ENCODE data around the gene BRINP3. TPM values are rescaled to one million over a fixed set of nuclear protein-coding genes. Genes with fewer than 3 reads are reported as not detected.

BRINP3 gene
- total RNA-seq, 1 experiment from 2014 or later, result not detected

GRCh38 chr1:190262538-190262937 is 215.1 kb downstream of the BRINP3 start:
- Histone ChIP-seq H3K27ac (ENCODE audit: low read depth, low read length, poor library complexity, severe bottlenecking) (no peak overlapping the region), H3K4me1 (ENCODE audit: insufficient read depth, low read length, poor library complexity, severe bottlenecking) (no peaks in the 10 kb centered on the region), H3K4me3 (ENCODE audit: low read depth, low read length, poor library complexity, severe bottlenecking) (no peak overlapping the region), H3K9me3 (ENCODE audit: low read depth, low read length, poor library complexity, severe bottlenecking) (no peaks in the 10 kb centered on the region), H3K36me3 (ENCODE audit: insufficient read depth, low read length, poor library complexity, severe bottlenecking) (no peaks in the 10 kb centered on the region), H3K27me3 (replicated peaks; ENCODE audit: insufficient read depth, low read depth, low read length, poor library complexity) (no peaks in the 10 kb centered on the region)
- ChIA-PET CTCF (no interaction called here), POLR2A (ENCODE audit: low non-redundant PET) (no interaction called here)
- DNase-seq (ENCODE audit: low spot score), result no peak
- no peak for TF ChIP-seq EZH2 (IDR thresholded peaks at IDR 0.05; ENCODE audit: borderline replicate concordance, low read depth, low read length, poor library complexity, severe bottlenecking)
- TF ChIP-seq, protein P1, sequence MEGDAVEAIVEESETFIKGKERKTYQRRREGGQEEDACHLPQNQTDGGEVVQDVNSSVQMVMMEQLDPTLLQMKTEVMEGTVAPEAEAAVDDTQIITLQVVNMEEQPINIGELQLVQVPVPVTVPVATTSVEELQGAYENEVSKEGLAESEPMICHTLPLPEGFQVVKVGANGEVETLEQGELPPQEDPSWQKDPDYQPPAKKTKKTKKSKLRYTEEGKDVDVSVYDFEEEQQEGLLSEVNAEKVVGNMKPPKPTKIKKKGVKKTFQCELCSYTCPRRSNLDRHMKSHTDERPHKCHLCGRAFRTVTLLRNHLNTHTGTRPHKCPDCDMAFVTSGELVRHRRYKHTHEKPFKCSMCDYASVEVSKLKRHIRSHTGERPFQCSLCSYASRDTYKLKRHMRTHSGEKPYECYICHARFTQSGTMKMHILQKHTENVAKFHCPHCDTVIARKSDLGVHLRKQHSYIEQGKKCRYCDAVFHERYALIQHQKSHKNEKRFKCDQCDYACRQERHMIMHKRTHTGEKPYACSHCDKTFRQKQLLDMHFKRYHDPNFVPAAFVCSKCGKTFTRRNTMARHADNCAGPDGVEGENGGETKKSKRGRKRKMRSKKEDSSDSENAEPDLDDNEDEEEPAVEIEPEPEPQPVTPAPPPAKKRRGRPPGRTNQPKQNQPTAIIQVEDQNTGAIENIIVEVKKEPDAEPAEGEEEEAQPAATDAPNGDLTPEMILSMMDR (conservative IDR thresholded peaks at IDR 0.05; ENCODE audit: low read depth, low read length), result no peak
- no TSS peak for BruUV-seq (replicated peaks)
- intact Hi-C loops (cut with micrococcal nuclease; ENCODE audit: unreplicated experiment), result no loop called here

DNA sequence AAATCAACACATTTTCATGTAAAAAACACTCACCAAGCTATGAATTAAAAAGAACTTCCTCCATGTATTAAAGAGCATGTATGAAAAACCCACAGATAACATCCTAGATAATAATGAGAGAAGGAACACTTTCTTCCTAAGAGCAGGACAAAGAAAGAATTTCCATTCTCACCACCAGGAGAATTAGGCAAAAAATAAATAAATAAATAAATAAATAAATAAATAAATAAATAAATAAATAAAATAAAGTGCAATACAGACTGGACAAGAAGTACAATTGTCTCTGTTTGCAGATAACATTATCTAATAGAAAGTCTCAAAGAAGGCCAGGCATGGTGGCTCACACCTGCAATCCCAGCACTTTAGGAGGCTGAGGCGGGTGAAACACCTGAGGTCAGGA is 218.2 kb downstream of the BRINP3 start:
- Histone ChIP-seq H3K9me3 (ENCODE audit: low read depth, low read length, poor library complexity, severe bottlenecking) (no peaks in the 10 kb centered on the region), H3K27ac (ENCODE audit: low read depth, low read length, poor library complexity, severe bottlenecking) (no peak overlapping the region), H3K27me3 (replicated peaks; ENCODE audit: insufficient read depth, low read depth, low read length, poor library complexity) (no peaks in the 10 kb centered on the region), H3K36me3 (ENCODE audit: insufficient read depth, low read length, poor library complexity, severe bottlenecking) (no peaks in the 10 kb centered on the region), H3K4me1 (ENCODE audit: insufficient read depth, low read length, poor library complexity, severe bottlenecking) (no peaks in the 10 kb centered on the region), H3K4me3 (ENCODE audit: low read depth, low read length, poor library complexity, severe bottlenecking) (no peak overlapping the region)
- ChIA-PET POLR2A (ENCODE audit: low non-redundant PET) (no interaction called here), CTCF (no interaction called here)
- TF ChIP-seq, protein P1 (conservative IDR thresholded peaks at IDR 0.05; ENCODE audit: low read depth, low read length), result no peak
- no peak for TF ChIP-seq EZH2 (IDR thresholded peaks at IDR 0.05; ENCODE audit: borderline replicate concordance, low read depth, low read length, poor library complexity, severe bottlenecking)
- DNase-seq (ENCODE audit: low spot score), result no peak
- intact Hi-C loops (cut with micrococcal nuclease; ENCODE audit: unreplicated experiment), result no loop called here
- no TSS peak for BruUV-seq (replicated peaks)

GRCh38 chr1:190258003-190258402 is 219.7 kb downstream of the BRINP3 start:
- CTCF ChIA-PET, result no interaction called here
- DNase-seq (ENCODE audit: low spot score), result no peak
- BruUV-seq (replicated peaks), result no TSS peak

More at GRCh38 chr1:190258003-190258402, 219.7 kb downstream of the BRINP3 start:
- Histone ChIP-seq H3K9me3 (ENCODE audit: low read depth, low read length, poor library complexity, severe bottlenecking) (no peaks in the 10 kb centered on the region), H3K4me3 (ENCODE audit: low read depth, low read length, poor library complexity, severe bottlenecking) (no peak overlapping the region), H3K4me1 (ENCODE audit: insufficient read depth, low read length, poor library complexity, severe bottlenecking) (no peaks in the 10 kb centered on the region), H3K27ac (ENCODE audit: low read depth, low read length, poor library complexity, severe bottlenecking) (no peak overlapping the region), H3K27me3 (replicated peaks; ENCODE audit: insufficient read depth, low read depth, low read length, poor library complexity) (no peaks in the 10 kb centered on the region), H3K36me3 (ENCODE audit: insufficient read depth, low read length, poor library complexity, severe bottlenecking) (no peaks in the 10 kb centered on the region)
- intact Hi-C loops (cut with micrococcal nuclease; ENCODE audit: unreplicated experiment), result no loop called here
- POLR2A ChIA-PET (ENCODE audit: low non-redundant PET), result no interaction called here
- TF ChIP-seq, protein P1 (conservative IDR thresholded peaks at IDR 0.05; ENCODE audit: low read depth, low read length), result no peak
- no peak for TF ChIP-seq EZH2 (IDR thresholded peaks at IDR 0.05; ENCODE audit: borderline replicate concordance, low read depth, low read length, poor library complexity, severe bottlenecking)
